DOHH2 (cell line): ENCODE results near the gene IRAK3.

ENCODE experiments used
- CTCF ChIP-seq: fragments of 200-600 bp; sonication (generic); IDR thresholded peaks from one replicate; pipeline ENCODE4 v1.5.1; 2014; ENCODE audit warnings: antibody characterized with exemption, mild to moderate bottlenecking, low read depth, low read length; ENCODE audit not compliant: poor library complexity, severe bottlenecking
- EZH2phosphoT487 ChIP-seq: fragments of 200-600 bp; sonication (generic); IDR thresholded peaks from 2 replicates; pipeline ENCODE4 v1.6.1; 2017; ENCODE audit warnings: borderline replicate concordance, mild to moderate bottlenecking, antibody characterized with exemption, low read length, moderate library complexity, mixed read lengths

DNA sequence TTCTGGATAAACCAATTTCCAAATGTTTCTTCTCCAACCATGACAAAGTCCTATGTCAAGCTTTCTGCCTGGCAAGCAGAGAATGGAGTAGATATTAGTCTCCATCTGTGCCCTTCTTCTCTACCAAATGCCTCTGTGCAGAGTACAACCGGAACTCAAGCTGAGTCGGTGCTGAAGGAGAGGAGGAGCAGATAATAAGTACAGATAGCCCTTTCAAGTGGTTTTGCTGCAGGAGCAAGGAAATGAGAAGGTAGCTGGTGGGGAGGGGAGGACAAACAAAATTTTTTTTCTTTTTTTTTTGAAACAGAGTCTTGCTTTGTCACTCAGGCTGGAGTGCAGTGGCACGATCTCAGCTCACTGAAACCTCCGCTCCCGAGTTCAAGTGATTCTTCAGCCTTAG is 99.1 kb downstream of the IRAK3 start:
- TF ChIP-seq CTCF (no peak), EZH2phosphoT487 (no peak)
